GM21381 (cell line): ENCODE data around the gene GPR137C.
"Not testable (repeated sequence)": the region's sequence is repeated elsewhere in the genome, so short reads cannot be mapped to it uniquely, and the experiment has no call there.

ENCODE experiments used
- ATAC-seq: cut with Tn5 transposase; IDR thresholded peaks from one replicate; pipeline ENCODE4 v1.9.1; 2021; ENCODE audit warnings: mild to moderate bottlenecking, moderate library complexity; ENCODE audit not compliant: unreplicated experiment

GPR137C gene

GRCh38 chr14:52563120-52563519, 10.5 kb downstream of the GPR137C start:
- ATAC-seq: no peak

GRCh38 chr14:52568454-52568853, 15.8 kb downstream of the GPR137C start:
- not testable (repeated sequence) for ATAC-seq

GRCh38 chr14:52575858-52576257, 23.2 kb downstream of the GPR137C start:
- no peak for ATAC-seq

- ATAC-seq: no peak
These were observed 30.9 kb downstream of the GPR137C start for GRCh38 chr14:52583544-52583943.

GRCh38 chr14:52589646-52590045, 37.0 kb downstream of the GPR137C start:
- ATAC-seq: no peak

- ATAC-seq: no peak
These were observed 37.7 kb downstream of the GPR137C start for GRCh38 chr14:52590318-52590717.

- ATAC-seq: no peak
These were observed 43.7 kb downstream of the GPR137C start for GRCh38 chr14:52596320-52596719.

GRCh38 chr14:52596861-52597260, 44.2 kb downstream of the GPR137C start:
- ATAC-seq: no peak

- ATAC-seq: no peak
These were observed 45.9 kb downstream of the GPR137C start for GRCh38 chr14:52598568-52598967.

GRCh38 chr14:52599974-52600373, 47.3 kb downstream of the GPR137C start:
- ATAC-seq: no peak

GRCh38 chr14:52602131-52602530, 49.5 kb downstream of the GPR137C start:
- no peak for ATAC-seq

GRCh38 chr14:52607061-52607460, 54.4 kb downstream of the GPR137C start:
- ATAC-seq: no peak

GRCh38 chr14:52609445-52610044, 56.9 kb downstream of the GPR137C start:
- ATAC-seq: no peak

GRCh38 chr14:52610187-52610586, 57.6 kb downstream of the GPR137C start:
- ATAC-seq: no peak

- no peak for ATAC-seq
These were observed 66.0 kb downstream of the GPR137C start for GRCh38 chr14:52618602-52619001.

- no peak for ATAC-seq
These were observed 67.1 kb downstream of the GPR137C start for GRCh38 chr14:52619687-52620086.

- no peak for ATAC-seq
These were observed 87.5 kb downstream of the GPR137C start for GRCh38 chr14:52640137-52640536.

- no peak for ATAC-seq
These were observed 89.1 kb downstream of the GPR137C start for GRCh38 chr14:52641745-52642144.

GRCh38 chr14:52649511-52649910, 96.9 kb downstream of the GPR137C start:
- no peak for ATAC-seq

- ATAC-seq: no peak
These were observed 98.1 kb downstream of the GPR137C start for GRCh38 chr14:52650774-52651173.

- no peak for ATAC-seq
These were observed 104.3 kb downstream of the GPR137C start for GRCh38 chr14:52656905-52657304.

GRCh38 chr14:52660325-52660724, 107.7 kb downstream of the GPR137C start:
- no peak for ATAC-seq

GRCh38 chr14:52660832-52661231, 108.2 kb downstream of the GPR137C start:
- no peak for ATAC-seq
